Caco-2 (cell line): ENCODE results near the gene SEMA3C. TPM values are rescaled to one million over a fixed set of nuclear protein-coding genes. Genes with fewer than 3 reads are reported as not detected.

Experiments
- BruUV-seq: library from RNA; stranded (reverse); fragments of 400-500 nt; replicated peaks from 2 replicates; lab custom pipeline; 2021; lab: Mats Ljungman, UMichigan
- CTCF ChIA-PET: fragments of 300-600 bp; sonication (Branson Sonifier 250); formaldehyde crosslinking; loops from one replicate; lab custom pipeline; 2022; ENCODE audit warnings: antibody characterized with exemption; lab: Charles Lee
- POLR2A ChIA-PET: fragments of 300-600 bp; sonication (Branson Sonifier 250); formaldehyde crosslinking; loops from one replicate; lab custom pipeline; 2022; ENCODE audit warnings: antibody characterized with exemption; lab: Charles Lee
- DNase-seq, 2 experiments: peaks; one replicate each; pipeline versions ENCODE4 v3.0.0 to v3.0.0-alpha.2; 2020 to 2022
- H3K27me3 ChIP-seq: replicated peaks from 2 replicates; pipeline ENCODE4 v1.6.0; 2011; ENCODE audit warnings: low read length; ENCODE audit not compliant: control insufficient read depth, insufficient read depth
- H3K36me3 ChIP-seq: 2 replicates; pipeline ENCODE4 v1.5.1; 2011; ENCODE audit warnings: low read length; ENCODE audit not compliant: control insufficient read depth, insufficient read depth
- H3K4me1 ChIP-seq: fragments of 250-450 bp; sonication (Bioruptor Pico); 2 replicates; pipeline ENCODE4 v1.5.1; 2020; ENCODE audit warnings: mild to moderate bottlenecking
- H3K4me3 ChIP-seq: 2 replicates; pipeline ENCODE4 v1.5.1; 2011; ENCODE audit warnings: low read depth, mild to moderate bottlenecking, control low read depth, low read length
- H3K9me3 ChIP-seq: fragments of 250-450 bp; sonication (Bioruptor Pico); 2 replicates; pipeline ENCODE4 v1.5.1; 2020; ENCODE audit warnings: mild to moderate bottlenecking, moderate library complexity
- H3K27ac Mint-ChIP-seq: one replicate; pipeline ENCODE4 v1.8.0; 2022; ENCODE audit warnings: mixed read lengths; ENCODE audit not compliant: unreplicated experiment
- H3K27me3 Mint-ChIP-seq: one replicate; pipeline ENCODE4 v1.8.0; 2022; ENCODE audit warnings: mixed read lengths; ENCODE audit not compliant: insufficient read depth, unreplicated experiment
- H3K36me3 Mint-ChIP-seq: one replicate; pipeline ENCODE4 v1.8.0; 2022; ENCODE audit warnings: mild to moderate bottlenecking, mixed read lengths; ENCODE audit not compliant: insufficient read depth, unreplicated experiment
- H3K4me1 Mint-ChIP-seq: one replicate; pipeline ENCODE4 v1.8.0; 2022; ENCODE audit warnings: low read depth, mixed read lengths; ENCODE audit not compliant: unreplicated experiment
- H3K4me3 Mint-ChIP-seq: one replicate; pipeline ENCODE4 v1.8.0; 2022; ENCODE audit warnings: mild to moderate bottlenecking, moderate library complexity, mixed read lengths; ENCODE audit not compliant: unreplicated experiment
- H3K9me3 Mint-ChIP-seq: one replicate; pipeline ENCODE4 v1.8.0; 2022; ENCODE audit warnings: mixed read lengths; ENCODE audit not compliant: unreplicated experiment
- intact Hi-C: fragments of 100-400 bp; cut with micrococcal nuclease; formaldehyde crosslinking; loops from one replicate; pipeline ENCODE4 v1.10.0; 2022; ENCODE audit not compliant: unreplicated experiment
- total RNA-seq: library from RNA; stranded (reverse); gene quantifications from 2 replicates; pipeline ENCODE4 v1.2.3, GENCODE V29; 2022
- TF ChIP-seq, protein P1 (sequence below), 2 experiments: fragments of 200-600 bp in 1 of 2; IDR thresholded peaks; 1 replicate in 1 of 2; 2 replicates in 1 of 2; pipeline versions ENCODE4 v1.5.1 to v1.8.0; 2011 to 2022; ENCODE audit warnings: antibody characterized with exemption in 1 of 2, control low read depth in 1 of 2, inconsistent platforms in 1 of 2, low read depth in 1 of 2, low read length in 1 of 2, mild to moderate bottlenecking in 1 of 2, moderate library complexity in 1 of 2; ENCODE audit not compliant: insufficient read depth in 1 of 2, severe bottlenecking in 1 of 2, unreplicated experiment in 1 of 2

SEMA3C gene
- total RNA-seq, 1 experiment from 2014 or later, result 25.8 TPM

DNA sequence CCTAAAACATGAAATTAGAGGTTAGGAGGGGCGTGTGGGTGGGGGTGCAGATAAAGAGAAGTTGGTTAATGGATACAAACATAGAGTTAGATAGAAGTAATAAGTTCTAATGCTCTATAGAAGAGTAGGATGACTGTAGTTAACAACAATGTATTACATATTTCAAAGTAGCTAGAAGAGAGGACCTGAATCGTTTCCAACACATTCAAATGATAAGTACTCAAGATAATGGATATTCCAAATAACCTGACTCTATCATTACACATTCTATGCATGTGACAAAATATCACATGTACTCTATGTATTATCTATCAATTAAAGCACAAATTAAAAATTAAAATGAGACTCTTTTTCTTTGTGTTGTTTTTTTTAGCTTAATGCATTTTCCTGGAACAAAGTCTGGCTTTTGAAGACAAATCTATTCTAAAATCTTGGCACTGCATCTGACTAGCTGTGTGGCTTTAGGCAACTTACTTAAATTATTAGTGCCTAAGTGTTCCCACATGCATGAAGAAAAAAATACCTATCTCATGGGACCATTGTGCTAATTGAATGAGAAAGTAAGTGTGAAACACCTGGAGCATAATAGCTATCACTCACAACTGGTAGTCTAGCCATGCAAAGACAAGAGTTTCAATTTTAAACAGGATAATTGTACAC lies 75.7 kb downstream of the SEMA3C start:
- Histone ChIP-seq H3K4me1 (no peaks in the 10 kb centered on the region), H3K36me3 (no peaks in the 10 kb centered on the region), H3K4me3 (no peak overlapping the region), H3K9me3 (no peaks in the 10 kb centered on the region), H3K27me3 (no peaks in the 10 kb centered on the region)
- H3K27me3 Mint-ChIP-seq, result no peaks in the 10 kb centered on the region
- H3K4me3 Mint-ChIP-seq, result no peak overlapping the region
- DNase-seq, result no peak
- intact Hi-C loops, result no loop called here
- no peak overlapping the region for H3K27ac Mint-ChIP-seq
- no TSS peak for BruUV-seq
- peaks cover 21% of the 10 kb centered on the region for H3K4me1 Mint-ChIP-seq
- ChIA-PET CTCF (no interaction called here), POLR2A (no interaction called here)
- no peaks in the 10 kb centered on the region for H3K36me3 Mint-ChIP-seq
- TF ChIP-seq, protein P1, sequence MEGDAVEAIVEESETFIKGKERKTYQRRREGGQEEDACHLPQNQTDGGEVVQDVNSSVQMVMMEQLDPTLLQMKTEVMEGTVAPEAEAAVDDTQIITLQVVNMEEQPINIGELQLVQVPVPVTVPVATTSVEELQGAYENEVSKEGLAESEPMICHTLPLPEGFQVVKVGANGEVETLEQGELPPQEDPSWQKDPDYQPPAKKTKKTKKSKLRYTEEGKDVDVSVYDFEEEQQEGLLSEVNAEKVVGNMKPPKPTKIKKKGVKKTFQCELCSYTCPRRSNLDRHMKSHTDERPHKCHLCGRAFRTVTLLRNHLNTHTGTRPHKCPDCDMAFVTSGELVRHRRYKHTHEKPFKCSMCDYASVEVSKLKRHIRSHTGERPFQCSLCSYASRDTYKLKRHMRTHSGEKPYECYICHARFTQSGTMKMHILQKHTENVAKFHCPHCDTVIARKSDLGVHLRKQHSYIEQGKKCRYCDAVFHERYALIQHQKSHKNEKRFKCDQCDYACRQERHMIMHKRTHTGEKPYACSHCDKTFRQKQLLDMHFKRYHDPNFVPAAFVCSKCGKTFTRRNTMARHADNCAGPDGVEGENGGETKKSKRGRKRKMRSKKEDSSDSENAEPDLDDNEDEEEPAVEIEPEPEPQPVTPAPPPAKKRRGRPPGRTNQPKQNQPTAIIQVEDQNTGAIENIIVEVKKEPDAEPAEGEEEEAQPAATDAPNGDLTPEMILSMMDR (IDR thresholded peaks at IDR 0.05; ENCODE audit: insufficient read depth in 1 of 2, low read depth in 1 of 2, low read length in 1 of 2, severe bottlenecking in 1 of 2, unreplicated experiment in 1 of 2), result no peak
- H3K9me3 Mint-ChIP-seq, result no peaks in the 10 kb centered on the region

DNA sequence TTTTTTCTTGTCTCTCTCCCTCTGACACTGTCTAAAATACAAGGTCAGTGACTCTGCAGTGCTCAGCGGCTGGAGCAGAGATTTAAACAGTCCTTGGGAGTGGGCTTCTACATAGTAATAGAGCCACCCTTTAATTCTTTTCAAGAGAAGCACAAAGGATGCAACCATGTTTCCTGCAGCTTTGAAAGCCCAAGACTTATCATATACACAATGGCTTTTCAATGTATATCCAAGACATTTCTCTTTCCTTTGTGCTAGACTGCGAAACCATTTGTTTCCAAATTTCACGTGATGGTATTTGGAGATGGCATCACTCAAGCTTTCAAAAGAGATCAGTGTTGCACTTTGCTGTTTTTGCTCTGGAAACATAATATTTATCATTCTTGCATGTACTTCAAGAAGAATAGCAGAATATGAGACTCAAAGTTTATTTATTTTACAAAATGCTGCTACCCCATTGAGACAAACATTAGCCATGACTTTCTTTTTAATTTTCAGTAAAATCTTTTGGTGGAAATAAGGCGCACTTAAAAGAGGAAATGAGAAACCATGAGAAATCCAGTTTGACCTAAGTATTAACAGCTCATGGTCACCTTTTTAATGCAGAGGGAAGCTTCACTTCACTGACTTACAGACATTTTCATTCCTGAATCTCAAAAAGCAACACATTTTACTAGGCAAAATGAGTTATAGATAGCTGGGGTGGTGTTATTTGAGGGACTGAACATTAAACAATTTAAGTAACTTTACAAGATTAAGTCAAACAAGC lies 76.6 kb downstream of the SEMA3C start:
- Mint-ChIP-seq H3K4me1 (peaks cover 21% of the 10 kb centered on the region), H3K4me3 (no peak overlapping the region), H3K36me3 (no peaks in the 10 kb centered on the region), H3K27ac (no peak overlapping the region), H3K27me3 (no peaks in the 10 kb centered on the region), H3K9me3 (no peaks in the 10 kb centered on the region)
- no TSS peak for BruUV-seq
- no peaks in the 10 kb centered on the region for H3K4me1 ChIP-seq
- H3K4me3 ChIP-seq, result no peak overlapping the region
- TF ChIP-seq, protein P1 (IDR thresholded peaks at IDR 0.05; ENCODE audit: insufficient read depth in 1 of 2, low read depth in 1 of 2, low read length in 1 of 2, severe bottlenecking in 1 of 2, unreplicated experiment in 1 of 2), result no peak
- intact Hi-C loops, result no loop called here
- no peaks in the 10 kb centered on the region for H3K9me3 ChIP-seq
- no peaks in the 10 kb centered on the region for H3K27me3 ChIP-seq
- ChIA-PET CTCF (no interaction called here), POLR2A (no interaction called here)
- DNase-seq, result no peak
- H3K36me3 ChIP-seq, result no peaks in the 10 kb centered on the region

DNA sequence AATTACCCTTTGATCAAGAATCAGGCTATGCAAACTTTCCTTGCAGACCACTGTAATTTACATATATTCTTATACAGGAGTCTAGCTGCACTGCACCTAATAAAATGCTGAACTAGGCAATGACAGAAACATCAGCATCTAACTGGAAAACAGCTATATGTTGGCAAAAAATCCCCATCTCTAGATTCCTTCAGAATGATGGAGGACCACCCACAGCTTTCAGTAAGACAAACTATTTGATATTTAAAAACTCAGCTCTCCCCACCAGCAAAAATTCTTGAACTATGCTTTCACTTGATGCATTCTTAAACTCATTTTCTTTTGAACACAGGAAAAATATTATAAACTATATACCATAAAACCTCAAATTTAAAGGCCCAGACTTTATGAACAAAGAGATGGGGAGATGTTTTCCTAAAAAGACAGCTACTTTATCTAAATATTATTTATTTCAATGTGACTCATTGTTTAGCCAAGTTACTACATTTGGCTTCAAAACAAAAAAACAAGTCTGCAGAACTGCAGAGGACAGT lies 77.4 kb downstream of the SEMA3C start:
- ChIA-PET POLR2A (no interaction called here), CTCF (no interaction called here)
- Histone ChIP-seq H3K4me1 (no peaks in the 10 kb centered on the region), H3K9me3 (no peaks in the 10 kb centered on the region), H3K27me3 (no peaks in the 10 kb centered on the region), H3K4me3 (no peak overlapping the region), H3K36me3 (no peaks in the 10 kb centered on the region)
- no peaks in the 10 kb centered on the region for H3K36me3 Mint-ChIP-seq
- TF ChIP-seq, protein P1 (IDR thresholded peaks at IDR 0.05; ENCODE audit: insufficient read depth in 1 of 2, low read depth in 1 of 2, low read length in 1 of 2, severe bottlenecking in 1 of 2, unreplicated experiment in 1 of 2), result no peak
- H3K27ac Mint-ChIP-seq, result no peak overlapping the region
- no peak for DNase-seq
- no TSS peak for BruUV-seq
- no peak overlapping the region for H3K4me3 Mint-ChIP-seq
- intact Hi-C loops, result no loop called here
- no peaks in the 10 kb centered on the region for H3K9me3 Mint-ChIP-seq
- H3K4me1 Mint-ChIP-seq, result peaks cover 21% of the 10 kb centered on the region
- H3K27me3 Mint-ChIP-seq, result no peaks in the 10 kb centered on the region
